HG03097 (cell line): ENCODE results near the gene SFTPB.

Experiments
- ATAC-seq: cut with Tn5 transposase; IDR thresholded peaks from one replicate; pipeline ENCODE4 v1.9.1; 2021; ENCODE audit not compliant: unreplicated experiment, low FRiP score

SFTPB gene

GRCh38 chr2:85703329-85703728 is 35.3 kb upstream of the SFTPB start:
- no peak for ATAC-seq

GRCh38 chr2:85702800-85703199 is 34.8 kb upstream of the SFTPB start:
- ATAC-seq, result no peak

GRCh38 chr2:85702172-85702571 is 34.2 kb upstream of the SFTPB start:
- no peak for ATAC-seq

- no peak for ATAC-seq
Measured at GRCh38 chr2:85699325-85699724, 31.3 kb upstream of the SFTPB start.

GRCh38 chr2:85698880-85699254 is 30.9 kb upstream of the SFTPB start:
- no peak for ATAC-seq

GRCh38 chr2:85698184-85698879 is 30.3 kb upstream of the SFTPB start:
- ATAC-seq, result no peak

GRCh38 chr2:85697716-85698115 is 29.7 kb upstream of the SFTPB start:
- no peak for ATAC-seq

GRCh38 chr2:85697096-85697495 is 29.1 kb upstream of the SFTPB start:
- no peak for ATAC-seq

- no peak for ATAC-seq
Measured at GRCh38 chr2:85695691-85696668, 28.0 kb upstream of the SFTPB start.

GRCh38 chr2:85695121-85695520 is 27.1 kb upstream of the SFTPB start:
- no peak for ATAC-seq

- no peak for ATAC-seq
Measured at GRCh38 chr2:85694052-85695025, 26.3 kb upstream of the SFTPB start, which contains the start of gene GNLY. TSS of gene GNLY (plus strand) at chr2:85694358. CDS start at chr2:85694419, 61 bp downstream.

GRCh38 chr2:85692039-85692645 is 24.1 kb upstream of the SFTPB start:
- no peak for ATAC-seq

GRCh38 chr2:85690932-85691331 is 22.9 kb upstream of the SFTPB start:
- ATAC-seq, result no peak

- no peak for ATAC-seq
Measured at GRCh38 chr2:85684806-85685205, 16.8 kb upstream of the SFTPB start.

- no peak for ATAC-seq
Measured at GRCh38 chr2:85684380-85684779, 16.4 kb upstream of the SFTPB start.

- no peak for ATAC-seq
Measured at GRCh38 chr2:85682378-85682777, 14.4 kb upstream of the SFTPB start.

GRCh38 chr2:85681776-85682175 is 13.8 kb upstream of the SFTPB start:
- ATAC-seq, result no peak

GRCh38 chr2:85681372-85681763 is 13.4 kb upstream of the SFTPB start:
- no peak for ATAC-seq

- no peak for ATAC-seq
Measured at GRCh38 chr2:85680707-85681371, 12.8 kb upstream of the SFTPB start.
